GM15510 (cell line): Measurements from ENCODE around the gene CAMK1D.

Experiments
- POLR2A ChIP-seq: IDR thresholded peaks from 3 replicates; pipeline ENCODE4 v1.6.1; 2011; ENCODE audit warnings: borderline replicate concordance; ENCODE audit not compliant: insufficient read length; ENCODE audit errors: extremely low read depth

Gene CAMK1D

DNA sequence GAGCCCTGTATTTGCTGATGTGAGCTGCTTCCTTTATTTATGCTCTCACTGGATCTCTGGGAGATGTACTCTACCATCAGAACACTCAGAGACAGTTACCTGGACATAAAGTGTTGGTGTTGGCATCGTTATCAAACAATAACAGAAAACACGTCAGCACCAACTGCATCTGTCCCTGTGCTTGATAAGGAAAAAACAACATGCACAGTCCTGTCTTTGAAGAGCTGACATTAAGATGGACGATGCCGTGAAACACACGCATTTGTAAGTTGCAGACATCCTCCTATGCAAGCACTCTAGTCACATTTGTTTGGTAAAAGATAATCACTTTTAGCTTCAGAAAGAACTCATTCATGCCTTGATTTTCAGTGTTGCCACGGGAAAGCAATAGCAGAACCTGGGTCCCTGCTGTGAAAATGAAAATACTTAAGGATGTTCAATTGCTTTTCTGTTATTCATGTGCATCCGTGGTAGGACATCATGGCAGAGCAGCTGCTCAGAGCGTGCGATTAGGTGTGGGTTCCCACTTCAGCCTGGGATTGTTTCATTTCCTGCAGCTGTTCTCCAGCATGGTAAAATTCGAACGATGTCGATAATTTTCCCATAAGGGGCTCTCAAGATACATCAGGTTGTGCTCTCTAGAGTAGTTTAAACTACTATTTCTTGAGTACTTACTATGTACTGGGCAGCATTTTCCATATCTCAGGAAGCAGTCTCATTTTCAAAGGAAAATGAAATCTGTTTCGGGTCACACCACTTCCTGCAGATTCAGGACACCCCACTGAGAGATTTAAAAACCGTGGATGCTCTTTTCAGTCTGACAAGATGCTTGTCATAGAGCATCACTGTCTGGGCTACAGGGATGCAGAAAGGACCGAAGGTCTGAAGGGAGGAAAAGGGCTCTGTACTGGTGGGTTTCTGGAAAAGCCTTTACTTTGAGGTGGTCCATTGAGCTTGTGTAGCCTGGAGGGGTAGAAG is 248.7 kb downstream of the CAMK1D start:
- TF ChIP-seq POLR2A = no peak

- no peak for TF ChIP-seq POLR2A
These were observed 251.3 kb downstream of the CAMK1D start for GRCh38 chr10:12600652-12601051.

DNA sequence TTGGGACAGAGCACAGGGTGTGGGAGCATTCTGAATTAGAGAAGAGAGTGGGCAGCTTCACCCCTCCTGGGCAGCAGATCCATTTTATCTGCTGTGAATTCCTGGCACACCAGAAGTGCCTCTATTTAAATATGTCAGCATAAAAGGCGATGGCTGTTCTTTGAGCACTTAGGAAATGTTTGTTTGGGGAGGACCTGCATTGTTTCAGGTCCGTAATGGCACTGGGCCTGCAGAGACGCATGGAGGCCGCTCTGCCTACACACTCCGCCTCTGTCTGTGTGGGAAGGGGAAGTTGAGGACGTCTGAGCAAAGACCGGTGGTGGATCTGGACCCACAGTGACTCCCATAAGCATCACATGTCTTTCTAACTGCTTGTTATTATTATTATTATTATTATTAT is 253.2 kb downstream of the CAMK1D start:
- no peak for TF ChIP-seq POLR2A

DNA sequence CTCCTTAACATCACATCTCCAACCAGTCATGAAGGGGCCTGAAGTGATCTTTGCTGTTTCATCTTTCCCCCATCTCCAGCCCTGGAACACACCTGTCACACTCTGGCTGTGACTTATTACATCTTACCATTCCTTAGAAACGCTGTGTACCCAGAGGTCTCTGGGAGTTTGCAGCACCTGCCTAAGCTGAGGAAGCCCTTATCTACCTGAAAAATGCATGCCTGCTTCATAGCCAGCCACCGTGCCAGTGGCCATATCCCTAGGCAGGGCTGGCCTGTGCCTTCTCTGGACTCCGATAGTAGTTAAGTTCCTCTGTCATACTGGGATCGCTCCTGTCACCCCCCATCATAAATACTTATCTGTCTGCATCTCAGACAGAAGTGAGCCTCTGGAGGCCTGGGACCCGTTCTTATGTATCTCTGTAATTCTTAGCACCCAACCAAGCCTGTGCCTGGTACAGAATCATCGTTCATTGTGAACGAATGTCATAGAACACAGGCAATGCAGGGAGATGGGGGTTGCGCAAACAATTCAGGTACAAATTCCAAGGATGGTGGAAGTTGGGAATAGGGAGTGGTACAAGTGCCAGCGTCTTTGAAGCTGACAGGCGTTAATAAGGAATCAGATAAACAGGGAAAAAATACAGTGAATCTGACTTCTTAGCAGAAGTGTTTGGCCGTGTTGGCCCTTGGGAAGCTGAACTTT is 254.6 kb downstream of the CAMK1D start:
- no peak for TF ChIP-seq POLR2A

DNA sequence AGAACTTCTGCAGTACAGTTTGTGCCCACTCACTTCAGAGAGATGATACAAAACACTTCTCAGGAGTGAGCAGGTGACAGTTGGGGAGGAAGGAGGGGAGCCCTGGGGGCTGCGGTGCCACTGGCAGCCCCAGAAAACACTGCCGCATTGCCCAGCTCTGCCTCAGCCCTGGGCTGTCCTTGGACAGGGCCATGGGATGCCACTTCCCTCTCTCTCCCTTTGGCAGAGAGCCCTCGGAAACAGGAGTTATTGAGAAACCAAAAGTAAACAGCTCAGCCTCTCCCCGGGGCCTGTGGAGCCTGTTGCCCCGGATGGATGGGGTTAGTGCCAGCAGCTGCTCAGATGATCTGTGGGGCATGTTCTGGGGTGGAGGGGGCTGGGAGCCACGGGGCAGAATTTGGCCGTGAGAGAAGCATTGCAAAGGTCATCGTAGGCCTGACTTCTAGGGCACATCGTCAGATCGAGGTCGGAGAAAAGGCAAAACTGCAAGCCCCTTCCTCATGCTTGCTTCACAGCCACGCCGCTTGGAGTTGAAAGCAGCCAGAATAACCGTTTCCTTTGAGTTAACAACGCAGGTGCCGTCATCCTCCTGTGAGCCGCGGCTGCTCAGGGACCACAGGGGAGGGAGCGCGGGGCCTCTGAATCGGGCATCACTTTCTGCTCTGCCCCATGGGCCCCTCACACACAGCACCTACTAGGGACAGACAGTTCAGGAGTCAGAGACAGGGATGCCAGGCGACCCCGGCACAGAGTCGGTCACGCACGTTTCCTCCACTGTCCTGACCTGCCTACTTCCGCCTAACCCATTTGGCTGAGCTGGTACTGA is 256.4 kb downstream of the CAMK1D start:
- TF ChIP-seq POLR2A = no peak

GRCh38 chr10:12606461-12606860 is 257.1 kb downstream of the CAMK1D start:
- no peak for TF ChIP-seq POLR2A

GRCh38 chr10:12608761-12609160 is 259.4 kb downstream of the CAMK1D start:
- TF ChIP-seq POLR2A = no peak

- no peak for TF ChIP-seq POLR2A
These were observed 260.1 kb downstream of the CAMK1D start for GRCh38 chr10:12609435-12609834.

GRCh38 chr10:12613136-12613535 is 263.8 kb downstream of the CAMK1D start:
- no peak for TF ChIP-seq POLR2A

- no peak for TF ChIP-seq POLR2A
These were observed 265.0 kb downstream of the CAMK1D start for GRCh38 chr10:12614177-12614995.

DNA sequence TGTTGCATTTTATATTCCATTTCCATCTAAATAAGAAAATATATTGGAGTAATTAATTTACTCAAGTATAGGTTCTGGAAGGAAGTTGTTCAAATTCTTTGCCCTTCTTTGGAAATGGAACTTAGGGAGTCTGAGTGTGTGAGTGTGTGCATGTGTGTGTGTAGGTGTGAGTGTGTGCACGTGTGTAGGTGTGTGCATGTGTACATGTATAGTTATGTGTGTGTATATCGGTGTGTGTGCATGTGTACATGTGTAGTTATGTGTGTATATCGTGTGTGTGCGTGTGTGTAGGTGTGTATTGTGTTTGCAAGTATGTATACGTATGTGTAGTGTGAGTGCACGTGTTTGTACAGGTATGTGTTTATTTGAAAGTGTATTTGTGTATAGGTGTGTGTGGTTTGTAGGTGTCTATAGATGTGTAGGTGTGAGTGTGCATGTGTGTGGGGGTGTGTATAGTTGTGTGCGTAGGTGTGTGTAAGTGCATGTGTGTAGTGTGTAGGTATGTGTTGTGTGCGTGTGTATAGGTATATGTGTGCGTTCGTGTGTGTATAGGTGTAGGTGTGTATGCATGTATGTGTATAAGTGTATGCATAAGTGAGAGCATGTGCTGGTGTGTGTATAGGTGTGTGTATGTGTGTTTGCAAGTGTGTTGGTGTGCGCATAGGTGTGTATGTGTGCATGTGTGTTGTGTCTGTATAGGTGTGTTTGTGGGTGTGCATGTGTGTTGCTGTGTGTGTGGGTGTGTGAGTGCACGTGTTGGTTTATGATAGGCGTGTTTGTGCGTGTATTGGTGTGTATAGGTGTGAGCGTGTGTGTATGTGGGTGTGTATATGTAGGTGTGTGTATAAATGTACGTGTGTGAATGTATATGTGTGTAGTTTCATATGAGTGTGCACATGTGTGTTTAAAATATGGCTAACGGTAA is 266.2 kb downstream of the CAMK1D start:
- no peak for TF ChIP-seq POLR2A

GRCh38 chr10:12617191-12618175 is 268.1 kb downstream of the CAMK1D start:
- no peak for TF ChIP-seq POLR2A
